Measurements from ENCODE around the gene SKIC3.

Gene SKIC3

GRCh38 chr5:95554647-95555548, at the start of gene SKIC3, which contains the start of gene ARSK:
Gene SKIC3, minus strand, starts transcription at chr5:95554977. Its CDS starts 7,827 bp downstream, at chr5:95547150.
Gene ARSK, plus strand, starts transcription at chr5:95555101. Its CDS starts 178 bp downstream, at chr5:95555279.
- Histone ChIP-seq H3K36me3 (peaks cover 3 to 32% (median 16%) of the 10 kb centered on the region in 11 experiments; a peak in 19 of 22 replicates), H4K20me1 (peaks cover 0 to 33% (median 10%) of the 10 kb centered on the region in 11 experiments; a peak in 10 of 22 replicates), H3K27ac (peak within 1 kb of the TSS; percentile 16 to 80 (median 71); a peak in 21 of 22 replicates), H3K27me3 (no peaks in the 10 kb centered on the region), H3K4me3 (peak within 1 kb of the TSS; percentile 71 to 83 (median 79)), H3K4me2 (peak within 1 kb of the TSS; percentile 80 to 94 (median 88)), H3K9ac (peak within 1 kb of the TSS; percentile 73 to 85 (median 81)), H3K9me3 (replicated peaks in 1 of 11) (no peaks in the 10 kb centered on the region), H3K4me1 (peaks cover 18 to 38% (median 22%) of the 10 kb centered on the region in 10 experiments)
- no peak for TF ChIP-seq Cebpa-rat (IDR thresholded peaks at IDR 0.05)

- Histone ChIP-seq H4K20me1 (no peaks in the 10 kb centered on the region), H3K27me3 (no peaks in the 10 kb centered on the region), H3K4me1 (no peaks in the 10 kb centered on the region), H3K36me3 (peaks cover 0 to 17% (median 8%) of the 10 kb centered on the region in 11 experiments; a peak in 7 of 22 replicates), H3K27ac (no peak overlapping the region), H3K9ac (no peak overlapping the region), H3K4me2 (no peak overlapping the region), H3K9me3 (replicated peaks in 1 of 11) (no peaks in the 10 kb centered on the region), H3K4me3 (no peak overlapping the region)
- TF ChIP-seq Cebpa-rat (IDR thresholded peaks at IDR 0.05) = no peak
Measured at GRCh38 chr5:95600557-95600956, 45.8 kb upstream of the SKIC3 start.

- Histone ChIP-seq H3K4me1 (no peaks in the 10 kb centered on the region), H3K27ac (no peak overlapping the region), H3K4me2 (no peak overlapping the region), H3K27me3 (no peaks in the 10 kb centered on the region), H3K36me3 (peaks cover 0 to 17% (median 8%) of the 10 kb centered on the region in 11 experiments; a peak in 7 of 22 replicates), H3K9me3 (replicated peaks in 1 of 11) (no peaks in the 10 kb centered on the region), H4K20me1 (no peaks in the 10 kb centered on the region), H3K4me3 (no peak overlapping the region), H3K9ac (no peak overlapping the region)
- no peak for TF ChIP-seq Cebpa-rat (IDR thresholded peaks at IDR 0.05)
Measured at GRCh38 chr5:95599252-95599651, 44.5 kb upstream of the SKIC3 start.

GRCh38 chr5:95595289-95595931, 40.6 kb upstream of the SKIC3 start:
- no peaks in the 10 kb centered on the region for H3K27me3 ChIP-seq
- H4K20me1 ChIP-seq = no peaks in the 10 kb centered on the region
- H3K4me2 ChIP-seq = no peak overlapping the region
- H3K36me3 ChIP-seq = no peaks in the 10 kb centered on the region
- no peak for TF ChIP-seq Cebpa-rat (IDR thresholded peaks at IDR 0.05)
- H3K4me3 ChIP-seq = no peak overlapping the region
- no peak overlapping the region for H3K27ac ChIP-seq
- no peak overlapping the region for H3K9ac ChIP-seq
- H3K9me3 ChIP-seq (replicated peaks in 1 of 11) = no peaks in the 10 kb centered on the region
- peaks cover 6 to 10% (median 9%) of the 10 kb centered on the region in 10 experiments; a peak in 16 of 20 replicates for H3K4me1 ChIP-seq

GRCh38 chr5:95591490-95591901, 36.7 kb upstream of the SKIC3 start:
- Histone ChIP-seq H3K9ac (no peak overlapping the region), H3K27ac (no peak overlapping the region), H3K36me3 (no peaks in the 10 kb centered on the region), H3K4me2 (peak overlapping the region in 1 of 11 experiments; percentile 17; a peak in 1 of 22 replicates), H3K27me3 (no peaks in the 10 kb centered on the region), H3K4me1 (peaks cover 6 to 15% (median 10%) of the 10 kb centered on the region in 10 experiments; a peak in 16 of 20 replicates), H4K20me1 (no peaks in the 10 kb centered on the region), H3K4me3 (no peak overlapping the region), H3K9me3 (replicated peaks in 1 of 11) (no peaks in the 10 kb centered on the region)
- TF ChIP-seq Cebpa-rat (IDR thresholded peaks at IDR 0.05) = no peak

GRCh38 chr5:95590880-95591279, 36.1 kb upstream of the SKIC3 start:
- Histone ChIP-seq H3K4me2 (peak overlapping the region in 7 of 11 experiments; percentile 1 to 42 (median 5); a peak in 9 of 22 replicates), H3K4me1 (peaks cover 6 to 15% (median 10%) of the 10 kb centered on the region in 10 experiments; a peak in 16 of 20 replicates), H3K27me3 (no peaks in the 10 kb centered on the region), H3K4me3 (no peak overlapping the region), H3K27ac (no peak overlapping the region), H3K9me3 (replicated peaks in 1 of 11) (no peaks in the 10 kb centered on the region), H4K20me1 (no peaks in the 10 kb centered on the region), H3K36me3 (no peaks in the 10 kb centered on the region), H3K9ac (no peak overlapping the region)
- TF ChIP-seq Cebpa-rat (IDR thresholded peaks at IDR 0.05) = no peak

GRCh38 chr5:95583992-95584391, 29.2 kb upstream of the SKIC3 start:
- H4K20me1 ChIP-seq = no peaks in the 10 kb centered on the region
- H3K9me3 ChIP-seq (replicated peaks in 1 of 11) = no peaks in the 10 kb centered on the region
- no peaks in the 10 kb centered on the region for H3K4me1 ChIP-seq
- H3K36me3 ChIP-seq = 0 out of 22 replicates have a peak, but pooled peaks cover 0 to 7% (median 0%) of the 10 kb centered on the region in 11 experiments
- no peaks in the 10 kb centered on the region for H3K27me3 ChIP-seq
- H3K9ac ChIP-seq = no peak overlapping the region
- no peak overlapping the region for H3K4me2 ChIP-seq
- no peak overlapping the region for H3K27ac ChIP-seq
- no peak overlapping the region for H3K4me3 ChIP-seq
- TF ChIP-seq Cebpa-rat (IDR thresholded peaks at IDR 0.05) = no peak

GRCh38 chr5:95581576-95581975, 26.8 kb upstream of the SKIC3 start:
- TF ChIP-seq Cebpa-rat (IDR thresholded peaks at IDR 0.05) = no peak

GRCh38 chr5:95572016-95572415, 17.2 kb upstream of the SKIC3 start:
- Histone ChIP-seq H3K27ac (no peak overlapping the region), H3K27me3 (no peaks in the 10 kb centered on the region), H3K9ac (no peak overlapping the region), H3K4me2 (no peak overlapping the region), H3K9me3 (replicated peaks in 1 of 11) (0 out of 22 replicates have a peak, but pooled peaks cover 0 to 3% (median 0%) of the 10 kb centered on the region in 11 experiments), H3K36me3 (peaks cover 0 to 24% (median 16%) of the 10 kb centered on the region in 11 experiments; a peak in 18 of 22 replicates), H4K20me1 (no peaks in the 10 kb centered on the region), H3K4me1 (no peaks in the 10 kb centered on the region), H3K4me3 (no peak overlapping the region)
- TF ChIP-seq Cebpa-rat (IDR thresholded peaks at IDR 0.05) = no peak

More at GRCh38 chr5:95581576-95581975, 26.8 kb upstream of the SKIC3 start:
- Histone ChIP-seq H3K27me3 (no peaks in the 10 kb centered on the region), H3K9ac (no peak overlapping the region), H3K9me3 (replicated peaks in 1 of 11) (no peaks in the 10 kb centered on the region), H3K27ac (no peak overlapping the region), H4K20me1 (no peaks in the 10 kb centered on the region), H3K4me3 (no peak overlapping the region), H3K36me3 (0 out of 22 replicates have a peak, but pooled peaks cover 0 to 7% (median 0%) of the 10 kb centered on the region in 11 experiments), H3K4me2 (no peak overlapping the region), H3K4me1 (no peaks in the 10 kb centered on the region)

Data from BLaER1 treated with 17β-estradiol and CSF1 and Interleukin-3, amounts not matched to agents 10 nM and 100 nM (cell line).